GM11168 (cell line): ENCODE data around the gene RASL10B.

Source experiments
- in situ Hi-C: fragments of 300-500 bp; cut with MboI; formaldehyde crosslinking; loops from one replicate; pipeline ENCODE4 v1.12.0; 2022; ENCODE audit warnings: low sequenced_read_pairs; ENCODE audit not compliant: unreplicated experiment

Gene RASL10B

DNA sequence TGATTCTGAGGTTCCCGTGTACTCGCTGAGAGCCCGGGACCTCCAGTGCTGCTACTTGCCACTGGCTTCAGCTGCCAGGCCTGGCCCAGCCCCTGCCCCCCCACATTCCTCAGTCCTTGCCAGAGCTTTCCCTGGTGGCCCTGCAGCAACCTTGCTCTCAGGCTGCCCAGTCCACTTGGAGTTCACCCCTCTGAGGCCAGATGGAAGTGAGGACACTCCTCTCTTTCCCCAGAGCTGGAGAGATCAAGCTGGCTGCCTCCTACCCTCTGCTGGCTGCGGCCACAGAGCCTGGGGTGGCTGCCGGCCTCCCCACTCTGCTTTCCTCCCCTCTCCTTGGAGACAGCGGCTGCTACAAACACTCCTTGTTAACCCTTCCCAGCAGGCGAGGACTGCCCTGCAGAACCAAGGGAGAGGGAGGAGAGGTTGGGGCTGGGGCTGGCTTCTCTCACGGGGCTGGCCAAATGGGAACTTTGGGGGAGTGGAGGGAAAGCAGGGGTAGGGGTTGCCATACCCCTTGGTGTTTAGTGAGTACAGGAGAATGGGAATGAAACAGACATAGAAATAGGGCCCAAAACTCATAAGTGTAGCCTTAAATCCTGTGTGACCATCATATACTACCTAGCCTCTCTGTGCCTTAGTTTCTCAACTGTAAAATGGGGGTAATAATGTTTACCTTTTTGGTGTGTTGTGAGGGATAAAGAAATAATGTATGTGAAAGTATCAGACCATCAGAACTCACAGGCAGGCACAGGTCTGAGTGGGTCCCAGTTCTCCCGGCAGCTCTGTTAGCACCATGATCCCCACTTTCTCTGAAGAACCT is 21.7 kb downstream of the RASL10B start, which contains the start of gene GAS2L2:
TSS of gene GAS2L2 (minus strand) at position 295 of the 820 bp plus-strand sequence. CDS start 389 bp downstream, outside the sequence.
- in situ Hi-C loops = no loop called here

DNA sequence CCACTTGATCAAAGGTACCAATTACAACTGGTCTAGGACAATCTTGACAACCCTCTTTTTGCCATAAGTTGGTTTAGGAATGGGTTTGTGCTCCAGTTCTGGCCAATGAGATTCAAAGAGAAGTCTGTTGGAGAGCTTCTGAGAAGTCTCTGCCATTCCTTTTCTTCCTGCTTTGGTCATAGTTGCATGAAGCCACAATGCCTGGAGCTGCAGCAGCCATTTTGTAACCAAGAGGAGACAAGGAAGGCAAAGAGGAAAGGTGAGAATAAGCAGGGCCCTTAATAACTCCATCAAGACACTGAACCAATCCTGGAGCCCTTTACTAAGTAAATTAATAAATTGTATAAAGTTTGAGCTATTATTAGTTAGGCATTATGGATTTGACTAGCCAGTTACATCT is 25.8 kb downstream of the RASL10B start:
- in situ Hi-C loops = no loop called here

DNA sequence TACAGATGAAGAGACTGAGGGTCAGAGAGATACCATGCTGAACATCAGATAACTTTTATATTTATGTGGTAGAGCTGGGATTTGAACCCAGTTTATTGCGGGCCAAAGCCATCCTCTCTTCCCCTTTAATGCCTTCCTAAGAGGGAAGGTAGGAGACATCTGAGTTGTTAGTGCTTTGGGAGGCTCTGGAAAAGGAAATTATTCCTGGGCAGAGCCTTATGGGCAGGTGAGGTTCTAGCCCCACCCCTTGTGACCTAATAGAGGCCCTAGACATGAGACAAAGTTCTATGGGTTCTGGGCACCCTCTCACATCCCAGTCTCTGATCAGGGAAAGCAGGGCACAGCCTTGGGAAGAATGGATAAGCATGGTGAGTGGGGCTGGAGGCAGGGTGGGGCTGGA is 29.1 kb downstream of the RASL10B start, which contains the start of gene C17orf50:
TSS of gene C17orf50 (plus strand) at position 301 of the 400 bp plus-strand sequence. CDS start at position 356, 55 bp downstream.
- in situ Hi-C loops = no loop called here

DNA sequence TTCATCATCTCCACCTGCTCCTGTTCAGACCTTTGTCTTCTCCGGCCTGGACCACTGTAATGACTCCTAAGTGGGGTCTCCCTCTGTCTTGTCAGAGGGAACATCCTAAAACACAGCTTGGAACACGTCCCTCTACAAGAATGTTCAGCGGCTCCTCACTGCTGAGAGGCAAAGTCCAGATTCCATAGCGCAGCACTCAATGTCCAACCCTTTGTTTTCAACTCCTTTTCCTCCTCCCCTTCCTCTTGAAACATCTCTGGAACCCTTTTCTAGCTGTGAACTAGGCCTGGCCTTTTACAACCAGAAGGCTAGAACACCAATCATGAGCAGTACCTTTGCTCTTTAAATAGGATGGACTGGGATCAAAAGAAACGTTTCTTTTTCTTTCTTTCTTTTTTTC is 30.2 kb downstream of the RASL10B start:
- in situ Hi-C loops = no loop called here

DNA sequence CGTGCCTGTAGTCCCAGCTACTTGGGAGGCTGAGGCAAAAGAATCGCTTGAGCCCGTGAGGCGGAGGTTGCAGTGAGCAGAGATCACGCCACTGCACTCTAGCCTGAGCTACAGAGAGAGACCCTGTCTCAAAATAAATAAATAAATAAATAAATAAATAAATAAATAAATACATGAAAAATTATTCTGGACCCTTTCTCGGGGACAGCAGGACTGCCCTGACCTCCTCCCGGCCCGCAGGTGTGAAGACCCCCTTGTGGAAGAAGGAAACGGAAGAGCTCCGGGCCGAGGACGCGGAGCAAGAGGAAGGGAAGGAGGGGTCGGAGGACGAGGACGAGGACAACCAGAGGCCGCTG is 32.3 kb downstream of the RASL10B start:
- in situ Hi-C loops = no loop called here

DNA sequence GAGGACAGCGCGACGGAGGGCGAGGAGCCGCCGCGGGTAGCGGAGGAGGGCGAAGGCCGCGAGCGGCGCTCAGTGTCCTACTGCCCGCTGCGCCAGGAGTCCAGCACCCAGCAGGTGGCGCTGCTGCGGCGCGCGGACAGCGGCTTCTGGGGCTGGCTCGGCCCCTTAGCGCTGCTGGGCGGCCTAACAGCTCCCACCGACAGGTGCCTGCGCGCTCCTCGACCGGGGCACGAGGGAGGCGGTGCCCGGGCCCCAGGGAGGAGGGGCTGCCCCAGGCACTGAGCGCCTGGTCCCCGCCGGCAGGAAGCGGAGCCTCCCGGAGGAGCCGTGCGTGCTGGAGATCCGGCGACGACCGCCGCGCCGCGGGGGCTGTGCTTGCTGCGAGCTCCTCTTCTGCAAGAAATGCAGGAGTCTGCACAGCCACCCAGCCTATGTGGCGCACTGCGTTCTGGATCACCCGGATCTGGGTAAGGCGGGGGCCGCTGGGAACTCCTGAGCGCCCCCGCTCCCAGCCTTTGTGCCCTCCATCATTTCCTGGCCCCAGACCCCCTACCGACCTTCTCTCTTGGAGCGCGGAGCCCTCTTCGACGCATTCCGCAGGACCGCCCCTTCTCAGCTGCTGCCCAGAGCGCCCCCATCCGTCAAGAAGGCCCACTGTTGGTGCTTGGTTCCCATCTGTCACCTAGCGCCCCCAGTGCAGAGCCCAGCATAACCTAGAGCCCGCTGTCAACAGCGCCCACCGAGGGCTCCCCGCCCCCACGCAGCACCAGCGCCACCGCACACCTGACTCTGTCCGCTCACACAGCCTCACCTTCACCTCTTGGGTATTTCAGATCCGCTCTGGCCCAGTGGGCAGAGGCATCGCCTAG is 32.9 kb downstream of the RASL10B start:
- in situ Hi-C loops = no loop called here

DNA sequence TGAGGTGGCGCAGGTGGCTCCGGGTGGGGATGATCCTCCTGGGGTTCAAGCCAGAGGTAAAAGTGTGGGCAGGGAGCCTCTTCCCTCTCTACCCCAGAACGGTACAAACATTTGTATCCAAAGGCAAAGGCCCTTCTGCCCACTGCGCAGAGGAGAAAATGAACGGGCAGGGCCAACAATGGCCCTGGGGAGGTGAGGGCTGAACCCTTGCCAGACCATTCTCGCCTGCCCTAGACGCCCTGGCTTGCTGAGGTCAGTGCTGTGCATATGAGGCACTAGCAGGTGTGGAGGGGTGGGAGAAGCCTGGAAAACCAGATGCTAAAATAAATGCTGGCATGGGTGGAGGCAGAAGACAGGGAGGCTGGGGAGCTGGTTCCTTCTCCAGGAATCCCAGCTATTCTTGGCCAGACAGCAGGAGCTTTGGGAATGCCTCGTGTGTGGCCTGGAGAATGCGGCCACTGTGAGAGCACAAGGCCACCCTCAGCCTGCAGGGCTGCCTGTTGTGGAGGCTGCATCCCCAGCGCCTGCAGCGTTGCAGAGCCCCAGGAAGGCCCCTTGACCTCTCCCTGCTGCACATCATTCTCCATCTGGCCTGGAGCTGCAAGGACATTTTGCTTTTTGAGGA is 33.8 kb downstream of the RASL10B start:
- in situ Hi-C loops = loop anchor here (5.0 kb wide), 1 partner anchor 37 kb away; no protein-coding TSS in a partner anchor

DNA sequence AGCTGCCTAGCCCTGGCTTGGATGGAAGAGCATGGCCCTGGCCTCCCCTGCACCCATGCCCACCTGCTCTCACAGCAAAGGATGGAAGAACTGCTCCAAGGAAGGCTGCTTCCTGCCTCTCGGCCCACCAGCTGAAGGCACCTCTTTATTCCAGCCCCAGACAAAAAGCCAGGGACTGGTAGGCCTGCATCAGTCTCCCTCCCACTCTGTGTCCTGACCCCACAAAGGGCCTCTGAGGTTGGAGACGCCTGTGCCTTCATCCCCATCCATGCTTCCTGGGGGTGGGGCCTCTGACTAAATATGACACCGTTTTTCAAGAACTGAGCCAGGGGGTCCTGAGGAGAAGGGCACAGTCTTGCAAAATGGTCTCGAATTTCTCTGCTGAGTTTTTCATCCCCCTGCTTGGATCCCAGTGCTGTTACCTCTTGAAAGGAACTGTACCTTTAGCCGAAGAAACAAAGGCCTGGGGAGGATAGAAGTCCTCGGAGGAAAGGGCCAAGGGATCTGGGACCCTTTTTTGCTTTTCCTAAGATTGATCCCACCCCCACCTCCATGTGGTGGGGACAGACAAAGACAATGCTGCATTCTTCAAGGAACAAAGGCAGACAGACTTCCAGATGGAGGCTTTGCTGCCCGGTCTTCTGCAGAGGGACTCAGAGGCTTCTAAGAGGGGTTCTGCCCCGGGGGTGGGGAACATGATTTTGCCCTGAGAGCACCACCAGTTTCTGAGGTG is 34.5 kb downstream of the RASL10B start:
- in situ Hi-C loops = loop anchor here (5.0 kb wide), 1 partner anchor 36 kb away; no protein-coding TSS in a partner anchor

DNA sequence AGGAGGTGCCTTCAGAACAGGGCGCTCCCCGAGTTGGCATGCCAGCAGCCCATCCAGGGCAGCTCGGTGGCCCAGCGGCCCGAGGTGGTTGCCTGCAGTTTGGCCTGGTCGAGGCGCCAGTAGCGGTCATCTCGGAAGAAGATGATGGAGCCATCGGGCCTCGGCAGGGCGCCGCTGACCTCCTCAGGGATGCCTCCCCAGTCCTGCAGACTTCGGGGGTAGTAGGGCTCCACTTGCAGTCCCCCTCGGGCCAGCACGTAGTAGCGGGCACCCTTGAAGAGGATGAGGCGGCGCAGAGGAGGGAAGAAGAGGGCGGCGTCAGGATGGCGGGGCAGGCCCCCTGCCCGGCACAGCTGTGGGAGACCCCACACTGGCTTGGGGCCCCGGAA is 35.0 kb downstream of the RASL10B start:
- in situ Hi-C loops = loop anchor here (5.0 kb wide), 1 partner anchor 36 kb away; no protein-coding TSS in a partner anchor

DNA sequence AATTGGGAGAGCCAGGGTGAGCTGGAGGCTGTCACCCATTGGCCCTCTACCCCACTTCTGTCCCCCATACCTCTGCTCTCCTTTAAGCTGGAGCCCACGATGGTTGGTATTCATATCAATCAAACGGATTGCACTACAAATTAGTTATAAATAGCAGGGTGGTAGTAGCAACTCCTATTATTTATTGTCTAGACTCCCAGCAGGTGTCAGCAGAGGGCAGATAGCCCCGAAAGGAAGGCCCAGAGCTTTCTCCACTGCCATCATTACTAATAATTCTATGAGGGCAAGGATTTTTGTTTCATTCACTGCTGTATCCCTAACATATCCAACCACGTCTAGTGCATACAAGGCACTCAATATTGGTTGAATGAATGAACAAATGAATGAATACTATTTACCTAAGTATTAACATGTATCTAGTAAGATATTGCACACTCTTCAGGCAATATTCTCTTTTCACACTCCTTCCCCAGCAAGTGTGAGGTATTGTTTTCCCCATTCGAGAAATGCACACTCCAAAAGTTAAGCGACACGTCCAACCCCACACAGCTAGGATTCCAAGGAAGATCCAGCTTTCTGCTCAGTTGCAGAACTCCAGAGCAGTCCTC is 35.6 kb downstream of the RASL10B start:
- in situ Hi-C loops = loop anchor here (5.0 kb wide), 1 partner anchor 35 kb away; no protein-coding TSS in a partner anchor

DNA sequence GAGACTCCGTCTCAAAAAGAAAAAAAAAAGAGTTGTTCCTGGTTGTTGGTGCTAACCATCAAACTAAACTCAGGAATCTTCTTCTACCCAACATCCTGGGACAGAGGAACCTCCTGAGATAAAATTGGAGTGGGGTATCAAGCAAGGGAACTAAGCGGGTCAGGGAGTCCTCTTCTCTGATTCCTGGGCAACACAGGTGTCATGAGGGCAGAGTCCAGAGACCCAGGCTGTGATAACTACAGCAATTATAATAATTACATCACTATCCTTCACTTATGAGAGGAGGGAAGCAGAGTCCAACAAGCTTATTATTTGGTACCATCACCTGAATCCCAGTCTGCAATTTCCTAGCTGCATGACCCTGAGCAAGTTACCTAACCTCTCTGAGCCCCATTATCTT is 37.4 kb downstream of the RASL10B start:
- in situ Hi-C loops = loop anchor here (5.0 kb wide), 1 partner anchor 34 kb away; no protein-coding TSS in a partner anchor

DNA sequence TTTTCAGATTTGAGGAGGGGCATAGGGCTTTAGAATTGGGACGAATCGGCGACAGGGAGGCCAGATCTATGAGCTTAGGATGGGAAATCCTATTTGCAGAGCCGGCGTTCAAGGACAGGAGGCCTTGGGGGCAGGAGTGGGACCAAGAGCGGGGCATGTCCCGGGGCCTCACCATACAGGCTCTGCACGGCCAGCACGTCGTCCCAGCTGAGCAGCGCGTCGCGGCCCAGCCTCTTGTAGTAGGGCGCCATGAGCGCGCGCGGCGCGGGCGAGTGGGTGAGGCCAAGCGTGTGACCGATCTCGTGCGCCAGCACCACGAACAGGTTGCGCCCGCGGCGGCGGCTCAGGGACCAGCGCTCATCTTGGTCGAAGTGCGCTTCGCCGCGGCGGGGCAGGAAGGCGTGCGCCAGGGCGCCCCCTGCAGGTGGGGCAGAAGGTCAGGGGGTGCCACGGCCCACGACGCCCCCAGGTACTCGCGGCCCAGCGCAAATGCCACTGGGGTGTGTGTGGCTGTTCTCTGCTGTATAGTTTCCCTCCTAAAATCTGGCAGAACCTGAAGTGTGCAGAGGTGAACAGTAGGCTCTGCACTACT is 38.6 kb downstream of the RASL10B start:
- in situ Hi-C loops = loop anchor here (5.0 kb wide), 1 partner anchor 32 kb away; no protein-coding TSS in a partner anchor

DNA sequence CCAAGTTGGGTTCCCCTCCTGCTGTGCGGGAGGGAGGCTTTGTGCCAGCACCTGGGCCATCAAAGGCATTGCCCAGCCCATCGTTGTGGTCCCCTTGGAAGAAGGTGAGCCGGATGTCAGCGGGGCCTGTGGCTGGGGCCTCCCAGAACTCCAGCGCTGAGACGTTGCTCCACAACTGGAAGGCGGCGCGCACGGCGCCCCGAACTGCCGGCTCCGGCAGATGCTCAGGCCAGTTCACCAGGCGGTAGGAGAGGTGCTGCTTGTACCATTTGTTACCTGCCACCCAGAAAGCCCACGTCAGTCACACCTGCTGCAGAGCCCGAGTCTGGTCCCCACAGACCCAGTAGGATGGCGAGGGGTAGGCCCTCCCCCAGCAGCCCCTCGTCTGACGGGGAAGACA is 41.7 kb downstream of the RASL10B start:
- in situ Hi-C loops = no loop called here

DNA sequence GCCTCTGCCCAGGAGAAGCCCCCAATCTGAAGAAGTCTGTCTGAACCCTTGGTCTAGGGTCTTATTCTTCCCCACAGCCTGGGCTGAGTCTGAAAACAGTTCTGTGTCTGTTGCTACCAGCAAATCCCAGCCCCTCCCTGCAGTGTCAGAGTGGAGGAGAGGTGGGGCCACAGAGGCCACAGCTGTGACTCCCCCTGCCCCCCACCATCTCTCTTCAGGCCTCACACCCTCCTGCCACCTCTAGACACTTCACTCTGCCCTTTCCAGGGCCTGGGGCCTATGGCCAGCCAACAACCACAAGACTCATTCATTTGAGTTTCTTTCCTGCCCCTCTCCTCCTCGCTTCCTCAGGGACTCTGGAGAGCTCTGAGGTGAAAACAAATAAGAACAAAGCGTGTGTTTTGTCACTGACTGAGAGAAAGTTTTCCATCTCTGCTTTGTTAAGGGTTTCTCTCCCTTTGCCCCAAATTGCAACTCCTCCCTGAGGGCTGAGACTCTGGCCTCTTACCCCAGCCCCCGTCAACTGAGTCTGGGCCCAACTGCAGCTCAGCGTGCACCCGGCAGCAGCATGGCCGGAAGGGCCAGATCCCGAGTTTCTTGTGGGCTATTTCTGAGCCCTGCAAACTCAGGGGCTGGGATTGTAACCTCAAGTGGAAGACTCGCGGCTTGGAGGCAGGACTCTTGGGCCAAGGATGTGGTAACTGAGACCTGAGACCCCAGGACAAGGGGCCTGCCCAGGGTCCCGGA is 42.4 kb downstream of the RASL10B start:
- in situ Hi-C loops = no loop called here

DNA sequence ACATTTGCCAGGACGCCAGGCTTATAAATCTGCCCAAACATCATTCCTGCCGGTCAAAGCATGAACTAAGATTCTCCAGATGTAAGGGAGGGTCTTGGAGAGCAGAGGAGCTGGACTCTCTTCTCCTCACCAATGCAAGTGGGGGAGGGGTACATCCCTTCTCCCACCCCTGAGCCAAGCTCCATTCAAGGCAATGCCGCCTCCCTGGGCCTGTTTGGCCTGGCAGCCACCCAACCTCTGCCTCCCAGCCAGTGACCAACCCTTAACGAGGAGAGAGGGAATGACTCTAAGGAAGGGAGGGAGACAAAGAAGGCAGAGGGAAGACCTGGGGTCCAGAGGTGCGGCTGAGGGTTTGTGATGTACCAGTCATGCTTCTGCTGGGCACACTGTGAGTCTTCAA is 43.1 kb downstream of the RASL10B start:
- in situ Hi-C loops = no loop called here

DNA sequence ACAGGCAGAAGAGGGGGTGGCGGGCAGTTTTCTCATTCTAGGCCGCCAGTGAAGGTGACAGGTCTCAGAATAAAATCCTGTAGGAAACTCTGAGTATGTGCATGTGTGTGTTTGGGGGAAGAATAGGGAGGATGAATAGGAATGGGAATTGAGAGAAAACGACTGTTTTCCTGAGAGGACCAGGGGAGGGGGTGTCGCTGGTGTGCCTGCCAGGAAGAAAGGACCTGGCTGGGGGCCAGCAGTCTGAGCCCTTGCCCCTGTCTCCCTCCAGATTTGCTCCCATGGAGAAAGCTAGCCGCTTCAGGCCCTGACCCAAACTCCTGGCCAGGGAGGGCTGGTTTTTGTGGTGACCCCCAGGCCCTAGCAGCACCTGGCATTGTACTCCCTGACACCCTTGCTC is 43.6 kb downstream of the RASL10B start:
- in situ Hi-C loops = no loop called here

DNA sequence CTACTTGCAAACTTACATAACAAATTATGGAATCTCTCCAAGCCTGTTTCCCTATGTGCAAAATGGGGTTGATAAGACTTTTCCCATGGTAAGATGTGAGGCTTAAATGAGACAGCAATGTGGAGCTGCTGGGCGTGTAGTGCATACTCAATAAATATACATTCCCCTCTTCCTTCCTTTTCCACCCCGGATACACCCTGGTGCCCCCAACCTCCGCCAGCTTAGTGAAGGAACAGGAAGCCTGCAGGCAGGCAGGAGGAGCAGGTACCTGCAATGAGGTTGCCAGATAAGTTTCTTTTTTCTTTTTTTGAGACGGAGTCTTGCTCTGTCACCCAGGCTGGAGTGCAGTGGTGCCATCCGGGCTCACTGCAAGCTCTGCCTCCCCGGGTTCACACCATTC is 44.1 kb downstream of the RASL10B start:
- in situ Hi-C loops = no loop called here

DNA sequence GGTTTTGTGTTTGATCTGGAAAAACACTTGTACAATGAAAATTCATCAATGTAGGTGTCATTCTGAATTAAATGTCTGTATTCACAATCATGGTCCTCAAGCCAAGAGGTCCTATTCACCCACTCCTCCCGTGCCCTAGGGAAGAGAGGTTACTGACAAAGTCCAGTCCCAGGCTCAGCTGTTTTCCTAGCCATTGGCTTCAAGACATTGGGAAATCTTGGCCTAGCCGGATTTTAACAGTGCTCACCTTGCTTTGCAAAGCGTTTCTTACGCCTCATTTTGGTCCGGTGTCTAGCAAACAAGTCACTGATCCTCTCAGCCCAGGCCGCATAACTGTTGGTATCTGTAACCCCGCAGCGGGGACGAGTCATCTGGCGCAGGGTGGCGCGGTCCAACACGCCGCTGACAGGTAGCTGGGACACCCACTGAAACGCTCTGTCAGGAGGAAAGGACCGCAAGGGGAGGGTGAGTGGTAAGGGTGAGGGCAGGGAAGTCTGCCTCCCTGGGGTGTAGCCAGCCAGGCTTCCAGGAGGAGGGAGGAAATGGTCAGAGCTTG is 47.3 kb downstream of the RASL10B start:
- in situ Hi-C loops = no loop called here
